Prostate gland (tissue), 2 donors: ENCODE measurements around the gene HERPUD1. TPM values are rescaled to one million over a fixed set of nuclear protein-coding genes. Genes with fewer than 3 reads are reported as not detected.

Experiments used
- DNase-seq: peaks from one replicate; pipeline ENCODE4 v3.0.0-alpha.2; 2019; ENCODE audit warnings: low spot score
- H3K27ac ChIP-seq, 2 donors: fragments of 200-600 bp; sonication (generic); 2 replicates each; pipeline ENCODE4 v1.5.1; 2017 to 2019
- H3K27me3 ChIP-seq: fragments of 200-600 bp; sonication (generic); replicated peaks from 2 replicates; pipeline ENCODE4 v1.5.1; 2019; ENCODE audit not compliant: insufficient read depth
- H3K36me3 ChIP-seq, 2 donors: fragments of 200-600 bp; sonication (generic); 1 replicate in 1 of 2; 2 replicates in 1 of 2; pipeline versions ENCODE4 v1.5.1 to v1.8.1; 2017 to 2019
- H3K4me1 ChIP-seq: fragments of 200-600 bp; sonication (generic); replicated peaks from 2 replicates; pipeline ENCODE4 v1.5.1; 2019
- H3K4me3 ChIP-seq, 2 donors: fragments of 200-600 bp; sonication (generic); 2 replicates each; pipeline ENCODE4 v1.5.1; 2017 to 2019
- H3K9me3 ChIP-seq: fragments of 200-600 bp; sonication (generic); 2 replicates; pipeline ENCODE4 v1.5.1; 2017
- CTCF ChIP-seq, 4 experiments: fragments of 200-600 bp in 2 of 4; fragments of 450-650 bp in 2 of 4; sonication (generic) in 2 of 4; IDR thresholded peaks; 1 replicate in 3 of 4; 2 replicates in 1 of 4; pipeline ENCODE4 v1.5.1; 2016 to 2019; ENCODE audit warnings: antibody characterized with exemption in 4 of 4, mild to moderate bottlenecking in 2 of 4, moderate library complexity in 2 of 4
- POLR2A ChIP-seq: fragments of 450-650 bp; IDR thresholded peaks from one replicate; pipeline ENCODE4 v1.6.1; 2016; ENCODE audit warnings: antibody characterized with exemption, mild to moderate bottlenecking
- POLR2AphosphoS5 ChIP-seq: sonication (generic); formaldehyde crosslinking; IDR thresholded peaks from one replicate; pipeline ENCODE4 v1.6.1; 2017; ENCODE audit warnings: antibody characterized with exemption
- WGBS: methylation state at CpG from one replicate; pipeline ENCODE4 v1.1.5; 2018; 5-methylcytosine and 5-hydroxymethylcytosine counted together
- intact Hi-C: fragments of 100-400 bp; cut with DNase I; formaldehyde crosslinking; loops from one replicate; pipeline ENCODE4 v1.14.2; 2022
- total RNA-seq, 2 donors: library from RNA; depleted of rRNA; stranded (reverse); fragments of >200 nt; gene quantifications; one replicate each; pipeline ENCODE4 v1.1.0, GENCODE V29; 2016

HERPUD1 gene
- total RNA-seq, 2 donors from 2014 or later, result 365 to 952 TPM

GRCh38 chr16:56950051-56950450 is 18.1 kb downstream of the HERPUD1 start:
- 81% methylated on average over 4 of the region's 4 CpGs for WGBS
- Histone ChIP-seq H3K4me3 (no peak overlapping the region), H3K27me3 (no peaks in the 10 kb centered on the region), H3K27ac (no peak overlapping the region), H3K4me1 (no peaks in the 10 kb centered on the region), H3K36me3 (no peaks in the 10 kb centered on the region), H3K9me3 (no peaks in the 10 kb centered on the region)
- TF ChIP-seq POLR2A (no peak), POLR2AphosphoS5 (no peak), CTCF (IDR thresholded peaks at IDR 0.05) (no peak)
- intact Hi-C loops, result loop anchor here (5.0 kb wide), 1 partner anchor 83 kb away; the partner anchor contains the start of gene SLC12A3
- DNase-seq, result no peak

DNA sequence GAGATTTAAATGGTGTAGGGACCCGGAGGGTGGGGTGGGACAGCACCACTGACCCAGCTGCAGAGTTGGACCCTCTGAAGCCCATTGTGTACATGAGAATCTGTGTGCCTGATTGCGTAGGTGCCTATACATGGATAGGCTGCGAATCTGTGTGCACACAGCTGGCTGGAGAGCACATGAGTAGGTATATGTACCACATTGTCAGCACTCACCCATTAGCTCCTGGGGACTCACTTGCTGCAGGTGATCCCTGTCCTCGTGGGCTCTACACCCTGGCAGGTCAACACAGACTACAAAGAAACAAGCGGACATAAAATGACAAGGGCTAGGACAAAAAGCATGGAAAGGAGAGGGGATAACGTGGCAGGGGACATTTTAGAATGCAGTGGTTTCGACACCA is 18.5 kb downstream of the HERPUD1 start:
- intact Hi-C loops, result loop anchor here (5.0 kb wide), 1 partner anchor 83 kb away; the partner anchor contains the start of gene SLC12A3
- no peak overlapping the region for H3K4me3 ChIP-seq

DNA sequence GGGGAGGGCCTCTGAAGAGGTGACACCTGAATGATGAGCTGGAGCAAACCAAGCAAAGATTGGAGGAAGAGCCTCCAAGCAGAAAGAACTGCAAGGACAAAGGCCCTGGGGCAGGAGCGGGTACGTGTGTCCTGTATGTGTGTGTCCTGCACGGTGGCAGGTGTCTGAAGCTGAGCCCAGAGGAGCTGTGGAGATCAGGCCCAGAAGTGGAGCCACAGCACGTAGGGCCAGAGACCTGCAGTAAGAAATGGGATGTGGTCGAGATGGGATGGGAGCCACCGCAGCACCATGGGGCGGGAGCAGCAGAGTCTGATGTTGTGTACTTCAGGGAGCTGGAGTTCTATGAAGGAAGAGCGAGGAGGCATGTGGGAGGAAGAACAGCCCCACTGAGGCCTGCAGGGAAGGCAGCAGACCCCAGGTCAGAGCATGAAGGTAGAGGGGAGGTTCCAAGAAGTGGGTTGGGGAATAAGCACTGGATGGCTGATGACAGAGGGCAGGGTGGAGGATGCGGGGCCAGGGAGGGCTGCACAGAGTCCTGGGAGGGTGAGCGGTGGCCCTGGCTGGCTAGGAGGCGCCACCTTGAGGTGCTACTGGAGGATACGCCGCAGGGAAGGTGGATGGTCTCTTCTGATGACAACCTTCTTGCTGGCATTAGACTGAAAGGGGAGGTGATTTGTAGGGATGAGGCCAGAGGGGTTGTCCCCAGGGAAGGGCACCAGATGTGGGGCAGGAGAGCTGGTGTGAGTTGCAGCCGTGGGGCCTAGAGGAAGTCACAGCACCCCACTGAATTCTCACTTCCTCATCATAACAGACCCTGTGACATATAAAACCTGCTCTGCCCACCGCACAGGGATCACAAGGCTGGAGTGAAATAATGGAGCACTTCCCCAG is 19.2 kb downstream of the HERPUD1 start:
- WGBS, result 57% methylated on average over 15 of the region's 15 CpGs
- TF ChIP-seq CTCF (IDR thresholded peaks at IDR 0.05), result peak in 3 of 4 experiments; percentile 68 to 78 (median 69)
- TF ChIP-seq POLR2A, result no peak
- peak; percentile 34 for TF ChIP-seq POLR2AphosphoS5
- no peaks in the 10 kb centered on the region for H3K4me1 ChIP-seq

More for the DNA sequence above, 18.5 kb downstream of the HERPUD1 start:
- H3K36me3 ChIP-seq, result no peaks in the 10 kb centered on the region
- TF ChIP-seq POLR2AphosphoS5 (no peak), CTCF (IDR thresholded peaks at IDR 0.05) (no peak), POLR2A (no peak)
- DNase-seq, result no peak
- no peaks in the 10 kb centered on the region for H3K9me3 ChIP-seq
- no peaks in the 10 kb centered on the region for H3K4me1 ChIP-seq
- no peak overlapping the region for H3K27ac ChIP-seq
- no peaks in the 10 kb centered on the region for H3K27me3 ChIP-seq
- 85% methylated on average over 7 of the region's 7 CpGs for WGBS

GRCh38 chr16:56953006-56953405 is 21.1 kb downstream of the HERPUD1 start:
- no peaks in the 10 kb centered on the region for H3K9me3 ChIP-seq
- no peak for DNase-seq
- intact Hi-C loops, result loop anchor here (5.0 kb wide), 1 partner anchor 86 kb away; the partner anchor contains the start of gene SLC12A3
- H3K4me1 ChIP-seq, result no peaks in the 10 kb centered on the region
- WGBS, result 80% methylated on average over 6 of the region's 6 CpGs
- no peak overlapping the region for H3K4me3 ChIP-seq
- H3K27me3 ChIP-seq, result no peaks in the 10 kb centered on the region
- no peak for TF ChIP-seq POLR2A
- no peak for TF ChIP-seq CTCF (IDR thresholded peaks at IDR 0.05)
- no peak for TF ChIP-seq POLR2AphosphoS5
- H3K36me3 ChIP-seq, result no peaks in the 10 kb centered on the region
- H3K27ac ChIP-seq, result no peak overlapping the region

More for the DNA sequence above, 19.2 kb downstream of the HERPUD1 start:
- no peak overlapping the region for H3K4me3 ChIP-seq
- intact Hi-C loops, result loop anchor here (5.0 kb wide), 1 partner anchor 84 kb away; the partner anchor contains the start of gene SLC12A3
- no peaks in the 10 kb centered on the region for H3K36me3 ChIP-seq
- H3K9me3 ChIP-seq, result no peaks in the 10 kb centered on the region
- no peaks in the 10 kb centered on the region for H3K27me3 ChIP-seq
- H3K27ac ChIP-seq, result no peak overlapping the region
- DNase-seq, result peak; percentile 60
